H1 (cell line): ENCODE data around the gene DNAI2.

ENCODE experiments used
- BRCA1 ChIP-seq: IDR thresholded peaks from 2 replicates; pipeline ENCODE4 v1.6.1; 2012; ENCODE audit warnings: low read depth, low read length, improper control_type of control experiment
- CEBPB ChIP-seq: IDR thresholded peaks from 2 replicates; pipeline ENCODE4 v1.6.1; 2012; ENCODE audit warnings: low read depth, low read length
- CTCF ChIP-seq, 3 experiments: IDR thresholded peaks; 1 replicate in 2 of 3; 2 replicates in 1 of 3; pipeline versions ENCODE4 v1.5.1 to v1.6.1; 2011; ENCODE audit warnings: low read length in 3 of 3, mild to moderate bottlenecking in 3 of 3, inconsistent platforms in 2 of 3, low read depth in 1 of 3, moderate library complexity in 1 of 3; ENCODE audit not compliant: insufficient read depth in 1 of 3; ENCODE audit errors: control extremely low read depth in 1 of 3
- NRF1 ChIP-seq: IDR thresholded peaks from 2 replicates; pipeline ENCODE4 v1.6.1; 2011; ENCODE audit warnings: mild to moderate bottlenecking, low read depth, low read length, improper control_type of control experiment
- SIN3A ChIP-seq, 2 experiments: IDR thresholded peaks in 1 of 2; conservative IDR thresholded peaks in 1 of 2; 2 replicates each; pipeline ENCODE4 v1.6.1; 2011 to 2012; ENCODE audit warnings: low read length in 2 of 2, improper control_type of control experiment in 1 of 2, low read depth in 1 of 2, mild to moderate bottlenecking in 1 of 2
- SP1 ChIP-seq: IDR thresholded peaks from 2 replicates; pipeline ENCODE4 v1.6.1; 2011; ENCODE audit warnings: low read depth, low read length

DNA sequence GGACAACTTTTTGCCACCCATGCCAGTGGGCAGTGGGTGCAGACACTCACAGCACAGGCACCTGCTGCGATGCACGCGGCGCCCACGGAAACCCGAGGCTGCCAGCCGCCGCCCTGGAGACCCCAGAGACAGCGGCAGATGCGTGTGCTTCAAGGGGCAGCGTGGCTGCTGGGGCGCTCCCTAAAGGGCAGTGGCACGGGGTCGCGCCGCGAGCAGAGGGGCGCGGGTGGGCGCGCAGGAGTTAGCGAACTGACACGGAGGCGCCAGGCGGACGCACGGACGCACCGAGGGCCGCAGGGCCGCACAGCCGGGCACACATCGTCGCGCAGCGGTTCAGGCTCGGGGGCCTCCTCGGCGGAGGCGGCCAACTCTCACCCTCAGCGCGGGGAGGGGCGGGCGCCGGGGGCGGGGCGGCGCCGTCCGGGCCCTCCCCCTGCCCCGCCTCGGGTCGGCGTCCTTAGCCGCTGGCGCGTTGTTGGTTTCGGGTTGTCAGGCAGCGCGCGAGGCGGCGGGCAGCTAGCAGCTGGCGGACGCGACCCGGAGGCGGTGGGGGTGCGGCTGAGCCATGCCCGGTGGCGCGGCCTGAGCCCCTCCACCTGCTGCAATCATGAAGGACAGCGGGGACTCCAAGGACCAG is 51.8 kb downstream of the DNAI2 start, which contains the start of gene KIF19:
- TF ChIP-seq CTCF (IDR thresholded peaks at IDR 0.05; ENCODE audit: control extremely low read depth in 1 of 3, insufficient read depth in 1 of 3, low read depth in 1 of 3, low read length in 3 of 3), result no peak
- no peak for TF ChIP-seq NRF1
- no peak for TF ChIP-seq BRCA1
- no peak for TF ChIP-seq SP1
- TF ChIP-seq SIN3A (conservative IDR thresholded peaks at IDR 0.05 in 1 of 2, IDR thresholded peaks at IDR 0.05 in 1 of 2; ENCODE audit: low read depth in 1 of 2, low read length in 2 of 2), result peak in 1 of 2 experiments; percentile 69; a peak in 1 of 4 replicates
- TF ChIP-seq CEBPB, result no peak
